NCI-H226 (cell line): ENCODE data around the gene IL1R1.

Experiments used
- DNase-seq: peaks from one replicate; pipeline ENCODE4 v3.0.0-alpha.2; 2015

IL1R1 gene

DNA sequence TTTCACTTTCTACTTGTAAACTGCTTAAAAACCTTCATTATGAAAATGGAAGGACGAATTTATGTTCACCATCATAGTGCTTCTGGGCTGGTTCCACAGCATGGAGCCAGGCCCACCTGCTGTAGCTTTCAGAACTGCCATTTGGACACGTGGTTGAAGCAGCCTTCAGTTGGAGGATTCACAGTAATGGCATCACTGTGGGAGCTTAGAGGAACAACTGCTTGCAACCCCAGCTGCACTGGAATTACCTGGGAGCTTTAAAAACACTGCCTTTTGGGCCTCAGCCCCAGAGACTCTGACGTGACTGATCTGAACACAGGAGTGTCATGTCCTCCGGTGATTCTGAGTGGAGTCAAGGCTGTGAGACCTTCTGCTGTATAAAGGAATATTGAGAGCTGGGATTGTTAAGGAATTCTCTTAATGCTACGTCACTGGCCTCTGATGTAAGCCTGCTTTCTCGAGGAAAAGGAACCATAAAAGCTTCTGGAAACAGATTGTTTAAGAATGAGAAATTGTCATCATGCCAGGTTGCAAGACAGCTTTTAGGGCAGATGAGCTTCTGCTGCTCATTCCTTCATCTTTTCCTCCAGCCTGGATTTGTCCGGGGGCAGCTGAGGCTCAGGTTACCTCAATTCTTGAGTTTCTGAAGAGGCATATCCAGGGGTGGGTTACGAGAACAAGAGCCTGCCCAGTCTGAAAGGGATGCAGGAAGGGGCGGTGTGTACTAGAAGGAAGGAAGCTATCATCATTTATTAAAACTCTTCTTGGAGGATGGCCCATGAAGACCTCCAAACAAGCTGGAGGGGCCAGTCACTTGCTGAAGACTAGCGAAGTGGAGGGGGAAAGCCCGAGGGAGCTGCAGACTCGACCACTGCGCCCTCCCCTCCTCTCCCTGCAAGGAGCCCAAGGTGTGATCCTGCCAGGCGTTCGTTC lies 1.3 kb upstream of the IL1R1 start:
- no peak for DNase-seq

DNA sequence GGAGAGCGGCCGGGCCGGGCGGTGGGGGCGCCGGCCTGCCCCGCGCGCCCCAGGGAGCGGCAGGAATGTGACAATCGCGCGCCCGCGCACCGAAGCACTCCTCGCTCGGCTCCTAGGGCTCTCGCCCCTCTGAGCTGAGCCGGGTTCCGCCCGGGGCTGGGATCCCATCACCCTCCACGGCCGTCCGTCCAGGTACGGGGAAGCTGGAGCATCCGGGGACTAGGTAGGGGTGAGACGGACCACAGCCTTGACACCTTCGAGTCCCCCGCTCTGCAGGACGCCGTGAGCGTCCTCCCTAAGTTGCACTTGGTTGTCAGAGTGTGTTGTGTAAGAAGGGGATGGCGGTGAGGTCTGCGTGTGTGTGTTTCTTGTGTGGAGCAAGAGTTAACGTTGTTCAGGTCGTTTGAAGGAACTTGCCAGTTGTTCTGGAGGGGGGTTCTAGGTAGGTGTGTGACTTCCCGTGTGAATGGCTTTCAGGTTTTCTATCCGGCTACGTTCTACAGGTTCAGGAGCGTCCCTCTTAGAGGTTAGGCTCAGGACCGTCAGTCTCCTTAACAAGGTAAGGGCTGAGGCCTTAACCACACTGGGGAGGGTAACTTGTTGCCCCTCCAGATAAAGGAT lies 393 bp downstream of the IL1R1 start:
- no peak for DNase-seq

DNA sequence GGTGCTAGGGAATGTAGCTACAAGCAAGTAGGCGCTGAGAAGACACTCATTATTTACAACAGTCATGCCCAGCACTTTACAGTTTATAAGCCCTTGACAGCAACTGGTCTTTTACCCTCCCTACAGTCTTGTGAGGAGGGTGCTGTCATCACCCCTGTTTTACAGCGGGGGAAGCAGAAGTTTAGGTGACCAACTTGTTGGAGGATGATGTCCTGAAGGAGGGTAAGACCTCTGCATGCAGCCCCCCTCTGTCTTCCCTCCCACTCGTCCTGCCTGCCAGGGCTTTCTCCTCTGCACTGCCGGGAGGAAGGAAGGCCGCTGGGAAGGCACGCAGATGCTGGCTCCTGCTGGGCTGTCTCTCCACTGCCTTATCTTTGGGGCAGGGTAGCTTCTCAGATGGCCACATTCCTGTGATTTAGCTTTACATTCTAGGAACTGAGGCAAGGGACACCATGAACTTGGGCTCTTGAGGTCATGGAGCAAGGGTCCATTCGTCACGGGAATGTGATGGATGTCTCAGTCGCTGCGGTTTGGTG lies 972 bp downstream of the IL1R1 start:
- no peak for DNase-seq

DNA sequence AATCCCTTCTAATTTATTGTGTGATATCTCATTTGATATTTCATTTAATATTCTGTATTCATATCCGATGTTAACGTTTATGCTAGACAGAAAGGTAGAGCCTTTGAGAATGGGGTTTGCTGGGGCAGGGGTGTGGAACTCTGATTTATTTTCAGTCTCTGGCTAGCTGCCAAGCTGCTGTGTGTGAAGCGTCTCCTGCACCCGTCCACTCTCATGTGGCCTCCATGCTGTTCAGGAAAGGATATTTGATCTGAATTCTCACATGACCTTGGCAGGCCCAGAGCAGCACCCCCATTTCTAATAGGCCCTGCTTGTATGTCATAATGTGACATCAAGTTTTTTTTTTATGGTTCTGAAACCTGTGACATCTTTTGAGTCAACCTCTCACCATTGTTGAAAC lies 1.6 kb downstream of the IL1R1 start:
- no peak for DNase-seq

DNA sequence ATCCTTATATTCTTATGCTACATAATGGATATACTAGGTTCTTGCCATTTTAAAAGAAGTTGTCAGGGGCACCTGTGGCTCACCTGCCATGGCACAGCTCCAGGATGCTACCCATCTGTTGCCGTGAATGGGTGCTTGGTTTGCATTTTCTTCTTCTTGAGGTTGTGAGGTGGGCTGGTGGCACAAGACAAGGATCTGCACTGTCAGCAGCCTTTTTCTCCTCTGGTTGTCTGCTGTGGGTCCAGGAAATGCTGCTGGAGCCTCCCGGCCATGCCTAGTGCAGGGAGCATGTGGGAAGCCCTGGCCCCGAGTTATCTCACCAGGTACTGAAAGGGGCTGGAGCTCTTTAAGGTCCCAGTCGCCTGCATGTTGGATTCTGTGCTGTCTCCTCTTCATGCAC lies 2.6 kb downstream of the IL1R1 start:
- no peak for DNase-seq

DNA sequence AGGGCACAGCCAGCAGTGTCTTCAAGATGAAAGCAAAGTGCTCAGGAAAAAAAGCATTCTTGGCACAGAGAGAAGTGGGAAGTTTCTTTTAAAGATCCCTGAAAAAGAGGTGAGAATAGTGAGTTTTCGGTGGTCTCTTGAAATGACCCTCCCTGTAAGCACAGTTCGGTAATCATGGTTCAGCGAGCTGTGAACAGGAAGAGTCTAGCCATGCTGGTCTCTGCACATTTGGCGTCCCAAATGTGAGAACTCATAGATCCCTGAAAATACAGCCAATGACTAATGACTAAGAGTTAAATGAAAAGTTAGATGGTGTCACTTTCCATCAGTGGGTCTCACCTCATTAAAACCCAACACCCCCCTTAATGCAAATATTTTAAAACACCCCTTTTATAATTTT lies 3.4 kb downstream of the IL1R1 start:
- DNase-seq: no peak

DNA sequence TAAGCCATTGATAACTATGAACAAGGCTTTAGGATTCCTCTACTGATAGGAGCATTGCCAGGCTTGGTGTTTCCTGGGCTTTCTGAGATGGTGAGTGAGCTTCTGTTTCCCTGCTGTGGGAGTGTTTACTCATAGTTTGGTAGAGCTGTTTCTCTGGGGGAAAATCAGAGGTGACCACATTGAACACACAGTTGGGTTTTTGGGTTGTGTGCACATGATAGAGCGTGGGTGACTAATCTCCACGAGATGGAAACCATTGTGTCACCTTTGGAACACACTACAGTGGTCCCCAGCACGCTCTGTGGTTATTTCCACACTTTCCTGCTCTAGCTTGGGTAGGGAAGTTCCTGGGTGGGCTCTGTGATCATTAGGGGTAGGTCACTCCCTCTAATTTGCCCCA lies 5.4 kb downstream of the IL1R1 start:
- DNase-seq: peak; percentile 10

DNA sequence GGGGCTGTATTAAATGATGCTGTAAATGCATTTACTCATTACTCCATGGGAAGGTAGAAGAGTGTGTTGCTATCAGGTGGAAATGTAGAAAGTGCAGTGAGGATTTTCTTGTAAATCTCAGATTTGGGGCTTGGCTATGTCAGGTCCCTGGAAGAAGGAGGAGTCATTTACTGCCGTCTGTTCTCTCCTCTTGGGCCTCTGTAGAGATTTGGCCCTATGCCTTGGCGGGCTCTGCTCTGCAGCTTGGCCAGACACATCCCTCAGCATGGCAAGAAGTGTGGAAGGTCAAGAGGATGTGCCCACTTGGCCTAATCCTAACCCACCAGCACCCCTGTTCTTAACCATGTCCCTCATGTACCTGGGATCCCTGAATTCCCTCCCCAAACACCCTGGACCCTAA lies 6.7 kb downstream of the IL1R1 start:
- DNase-seq: no peak

DNA sequence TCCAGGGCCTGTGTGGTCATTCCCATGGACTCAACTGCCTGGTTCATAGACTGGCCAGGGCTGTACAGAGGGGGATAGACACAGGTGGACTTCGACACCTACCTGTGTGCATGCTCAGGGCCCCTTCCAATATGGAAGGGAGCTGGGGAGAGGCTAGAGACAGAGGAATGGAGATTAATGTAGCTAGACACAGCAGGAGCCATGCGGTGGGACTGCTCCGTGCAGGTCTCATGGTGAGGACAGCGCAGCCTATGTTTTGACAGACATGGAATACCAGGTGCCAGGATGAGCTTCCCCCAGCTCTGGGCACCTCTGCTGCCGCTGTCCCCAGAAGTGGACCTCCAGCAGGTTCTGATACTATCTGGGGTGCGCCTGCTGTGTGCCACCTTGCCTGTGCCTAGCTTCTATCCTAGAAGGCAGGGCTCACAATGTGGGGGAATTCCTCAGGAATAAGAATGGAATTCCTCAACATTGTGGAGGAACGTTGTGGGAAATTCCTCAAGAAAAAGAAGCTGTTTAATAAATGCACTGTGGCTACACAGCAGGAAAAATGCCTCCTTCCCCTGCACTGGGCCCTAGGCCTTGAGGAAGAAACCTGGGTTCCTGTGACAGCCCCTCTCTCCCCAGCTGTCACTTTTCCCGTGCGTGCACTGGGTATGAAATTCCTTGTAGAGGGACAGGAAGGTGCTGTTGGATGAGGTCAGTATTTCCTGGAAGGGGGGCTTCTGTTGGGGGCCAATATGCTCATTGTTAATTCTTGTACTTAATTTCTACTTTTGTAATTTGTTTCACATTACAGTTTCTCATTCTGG lies 7.3 kb downstream of the IL1R1 start:
- no peak for DNase-seq

DNA sequence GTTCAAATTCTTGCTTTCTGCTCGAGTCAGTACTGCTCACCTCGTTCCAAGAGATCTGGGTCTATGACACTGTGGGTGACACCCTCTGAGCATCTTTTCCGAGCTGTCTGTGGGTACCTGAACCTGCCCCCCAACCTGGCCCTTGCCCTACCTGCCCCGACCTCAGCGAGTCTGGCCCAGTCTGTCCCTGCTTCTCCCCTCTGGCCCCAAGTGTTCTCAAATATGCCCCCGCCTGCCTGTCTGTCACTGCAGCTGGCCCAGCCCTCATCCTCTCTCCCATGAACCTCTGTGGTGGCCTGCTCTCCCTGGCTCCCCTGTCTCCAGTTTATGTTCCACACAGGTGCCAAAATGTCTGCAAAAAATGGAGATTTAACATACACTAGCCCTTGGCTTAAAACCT lies 11.8 kb downstream of the IL1R1 start:
- no peak for DNase-seq

DNA sequence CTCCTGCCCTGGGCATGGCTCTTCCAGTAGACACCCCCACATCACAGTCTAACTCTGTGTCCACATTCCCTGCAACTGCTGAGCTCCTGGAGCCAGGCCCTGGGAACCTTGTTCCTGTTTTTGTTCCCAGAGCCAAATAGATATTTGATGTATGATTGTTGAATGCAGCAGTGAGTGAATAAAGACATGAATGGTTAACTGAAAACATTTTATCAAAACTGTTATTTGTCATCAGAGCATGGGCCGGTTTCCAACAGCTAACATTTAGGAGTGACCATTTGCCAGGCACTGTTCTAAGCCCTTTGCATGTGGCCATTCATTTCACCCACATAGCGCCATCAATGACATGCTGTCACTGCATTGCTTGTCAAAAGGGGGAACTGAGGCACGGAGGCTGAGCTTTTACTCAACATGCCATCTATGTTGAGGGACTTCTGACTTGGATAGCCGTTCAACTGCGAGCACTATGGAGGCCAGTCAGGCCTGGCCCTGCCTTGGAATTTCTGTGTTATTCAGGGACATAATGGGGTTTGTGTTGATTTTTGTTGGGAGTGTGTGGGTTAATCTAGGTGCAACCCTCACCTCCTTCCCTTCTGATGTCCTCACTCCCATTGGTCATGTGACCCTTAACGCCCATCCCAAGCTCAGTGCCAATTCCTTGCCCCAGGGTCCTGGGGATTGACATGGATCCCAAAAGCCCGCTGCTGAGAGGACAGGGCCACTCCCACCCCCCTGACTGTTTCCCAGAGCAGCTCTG lies 12.6 kb downstream of the IL1R1 start:
- DNase-seq: no peak

DNA sequence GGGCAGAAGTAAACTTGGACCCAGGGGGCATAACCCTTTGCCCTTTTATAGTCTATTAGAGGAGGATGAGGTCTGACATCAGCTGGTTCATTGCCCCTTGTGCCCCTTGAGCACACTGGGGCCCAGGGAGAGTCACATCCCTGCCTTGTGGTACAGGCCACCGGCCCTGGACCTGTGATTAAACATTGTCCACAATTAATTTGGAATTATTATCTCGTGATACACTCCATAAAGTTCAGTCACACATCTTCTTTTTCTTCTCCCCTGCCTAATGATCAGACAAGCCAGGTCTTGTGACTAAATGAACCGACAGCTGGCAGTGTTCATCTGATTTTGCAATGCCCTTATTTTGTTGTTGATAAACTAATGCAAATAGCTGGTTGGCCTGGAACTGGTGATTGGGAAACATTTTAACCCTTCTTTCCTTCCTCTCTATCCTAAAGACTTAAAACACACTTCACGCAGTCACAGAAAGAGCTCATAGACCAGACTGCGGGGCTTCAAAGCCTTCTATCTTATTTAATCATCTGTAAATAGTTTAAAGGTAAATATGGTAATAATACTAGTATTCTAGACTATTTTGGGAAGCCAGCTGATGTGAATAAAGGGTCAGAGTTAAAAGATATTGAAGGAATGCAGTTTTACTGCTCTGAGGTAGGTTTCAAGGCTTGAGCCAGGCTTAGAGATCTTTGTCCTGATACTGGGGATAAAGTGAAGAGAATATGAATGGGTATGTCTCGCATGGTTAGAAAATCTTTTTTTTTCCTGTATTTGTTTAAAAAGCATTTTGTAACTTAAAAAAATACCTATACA lies 13.4 kb downstream of the IL1R1 start:
- DNase-seq: no peak

DNA sequence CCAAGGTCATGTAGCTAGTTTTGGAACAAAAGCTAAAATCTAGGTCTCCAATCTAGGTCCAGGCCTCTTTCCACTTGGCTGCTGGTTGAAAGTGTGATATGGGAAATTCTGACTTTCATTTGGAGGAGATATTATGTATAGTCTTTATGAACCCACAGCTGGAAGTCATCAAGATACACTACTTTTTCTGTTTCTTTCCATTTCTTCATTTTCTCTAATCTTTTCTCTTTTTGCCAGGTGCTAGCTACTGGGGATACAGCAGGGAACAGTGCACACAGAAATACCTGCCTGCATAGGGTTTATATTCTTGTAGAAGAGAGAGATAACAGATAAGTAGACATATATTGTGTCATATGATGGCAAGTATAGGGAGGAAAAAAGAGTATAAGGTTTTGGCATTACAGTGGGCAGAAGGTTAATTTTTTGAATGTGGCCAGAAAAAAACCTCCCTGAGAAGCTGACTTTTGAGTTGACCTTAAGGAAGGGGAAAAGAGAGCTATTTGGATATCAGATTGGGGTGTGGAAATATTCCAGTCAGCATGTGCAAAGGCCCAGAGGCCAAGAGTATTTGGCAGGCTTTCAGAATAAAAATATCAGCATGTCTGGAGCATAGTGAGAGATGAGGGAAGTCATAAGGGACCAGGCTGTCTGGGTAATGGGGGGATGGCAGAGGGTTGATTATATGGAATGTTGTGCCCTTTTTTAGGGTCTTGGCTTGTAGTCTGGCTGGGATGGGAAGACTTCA lies 15.6 kb downstream of the IL1R1 start:
- DNase-seq: no peak

DNA sequence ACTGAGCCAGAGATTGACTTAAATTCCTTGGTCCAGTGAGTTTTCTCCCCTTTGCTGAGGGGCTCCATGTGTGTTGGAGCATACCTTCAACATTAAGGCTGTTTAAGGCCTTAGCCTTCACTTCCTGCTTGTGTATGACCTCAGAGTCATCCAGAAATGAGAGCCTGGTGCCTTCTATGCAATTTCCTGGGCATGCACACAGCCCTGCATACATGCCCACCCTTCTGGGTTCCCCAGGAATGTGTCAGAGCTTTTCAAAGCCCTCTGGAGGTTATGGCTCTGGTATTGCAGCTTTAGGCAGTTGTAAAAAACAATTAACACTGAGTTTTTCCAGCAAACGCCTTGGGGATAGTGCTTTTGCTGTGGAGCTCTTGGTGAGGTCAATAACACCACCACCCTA lies 16.7 kb downstream of the IL1R1 start:
- peak; percentile 53 for DNase-seq

DNA sequence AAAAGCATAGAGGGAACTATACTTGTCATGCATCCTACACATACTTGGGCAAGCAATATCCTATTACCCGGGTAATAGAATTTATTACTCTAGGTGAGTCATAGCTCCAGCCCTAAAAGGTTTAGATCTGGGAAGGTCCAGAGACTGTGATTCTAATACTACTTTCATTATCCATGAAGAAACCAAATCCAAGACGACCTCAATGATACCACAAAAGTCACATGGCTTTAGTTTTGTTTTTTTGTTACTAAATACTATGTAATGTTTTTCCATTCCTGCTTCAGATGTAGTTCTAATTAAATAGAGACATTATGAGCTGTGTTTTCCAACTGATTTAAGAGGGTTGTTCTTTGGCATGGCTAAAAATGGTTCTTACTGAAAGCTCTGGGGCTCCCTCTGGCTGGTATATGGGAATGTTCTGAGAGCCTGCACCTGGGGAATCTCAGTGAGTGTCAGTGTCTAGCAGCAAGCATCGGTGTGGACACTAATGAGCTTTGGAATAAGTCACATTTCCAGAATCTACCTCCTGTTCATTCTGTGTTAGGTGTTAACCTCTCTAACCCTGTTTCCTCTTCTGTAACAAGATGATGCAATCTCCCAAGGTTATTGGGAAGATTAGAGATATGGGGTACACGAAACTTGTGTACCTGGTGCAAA lies 23.8 kb downstream of the IL1R1 start:
- DNase-seq: peak; percentile 35

DNA sequence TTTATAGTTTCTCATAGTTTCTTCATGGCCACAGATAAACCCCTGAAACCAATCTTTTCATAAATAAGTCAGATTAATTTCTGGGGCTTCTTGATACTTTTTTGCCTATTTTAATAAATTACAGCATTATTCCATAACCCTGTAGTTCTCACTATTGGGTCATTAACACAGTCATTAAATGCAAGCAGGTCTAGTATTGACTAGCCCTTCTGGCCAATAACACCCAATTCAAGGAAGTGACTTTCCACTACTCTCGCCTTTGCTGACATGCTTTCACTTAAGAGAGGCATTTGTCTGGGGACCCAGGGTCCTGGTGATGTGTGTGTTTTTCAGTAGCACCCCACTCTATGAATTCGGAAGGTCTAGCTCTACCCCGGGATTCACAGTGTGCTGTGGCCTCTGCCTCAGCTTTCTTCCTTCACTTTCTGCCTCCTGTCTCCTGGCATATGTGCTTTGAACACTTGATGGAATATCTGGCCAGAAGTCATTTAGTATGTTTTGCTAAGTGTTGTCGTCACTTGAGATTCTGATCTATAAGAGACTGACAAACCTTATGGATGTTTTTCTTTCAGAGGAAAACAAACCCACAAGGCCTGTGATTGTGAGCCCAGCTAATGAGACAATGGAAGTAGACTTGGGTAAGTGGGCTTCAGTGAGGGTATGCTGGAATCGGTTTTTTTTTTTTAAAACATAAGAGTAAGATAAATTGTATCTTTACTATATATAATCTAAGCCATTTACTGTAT lies 25.7 kb downstream of the IL1R1 start:
- no peak for DNase-seq

DNA sequence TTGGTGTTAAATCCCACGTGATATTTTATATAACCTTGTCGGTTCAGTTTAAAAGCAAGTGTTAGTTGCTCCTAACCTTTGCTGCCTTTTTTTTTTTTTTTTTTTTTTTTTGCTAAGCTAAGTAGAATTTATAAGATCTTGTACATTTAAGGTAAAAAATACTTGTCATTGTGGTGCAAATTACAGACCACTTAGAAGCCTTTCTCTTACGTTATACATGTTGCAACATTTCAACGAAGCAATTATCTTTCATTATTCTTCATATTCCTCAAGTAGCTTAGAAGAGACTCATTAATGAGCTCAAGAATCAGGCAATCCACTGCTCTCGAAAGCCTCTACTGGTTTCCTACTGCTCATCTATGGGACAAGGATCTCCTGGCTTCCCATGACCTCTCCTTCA lies 29.4 kb downstream of the IL1R1 start:
- DNase-seq: no peak

DNA sequence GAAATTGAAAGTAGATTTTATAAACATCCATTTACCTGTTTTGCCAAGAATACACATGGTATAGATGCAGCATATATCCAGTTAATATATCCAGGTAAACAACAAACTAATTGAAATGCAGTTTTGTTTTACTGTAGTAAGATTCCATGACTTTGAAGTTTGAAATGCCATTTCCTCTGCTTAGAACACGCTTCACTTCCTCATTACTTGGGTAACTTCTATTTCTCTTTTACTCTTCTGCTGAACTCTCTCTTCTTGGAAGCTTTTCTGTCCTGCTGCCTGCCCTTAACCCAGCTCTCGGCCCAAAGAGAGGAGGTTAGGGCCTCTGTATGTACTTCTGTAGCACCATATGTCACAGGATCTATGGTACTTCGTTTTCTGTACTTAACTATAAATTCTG lies 30.2 kb downstream of the IL1R1 start:
- DNase-seq: no peak

DNA sequence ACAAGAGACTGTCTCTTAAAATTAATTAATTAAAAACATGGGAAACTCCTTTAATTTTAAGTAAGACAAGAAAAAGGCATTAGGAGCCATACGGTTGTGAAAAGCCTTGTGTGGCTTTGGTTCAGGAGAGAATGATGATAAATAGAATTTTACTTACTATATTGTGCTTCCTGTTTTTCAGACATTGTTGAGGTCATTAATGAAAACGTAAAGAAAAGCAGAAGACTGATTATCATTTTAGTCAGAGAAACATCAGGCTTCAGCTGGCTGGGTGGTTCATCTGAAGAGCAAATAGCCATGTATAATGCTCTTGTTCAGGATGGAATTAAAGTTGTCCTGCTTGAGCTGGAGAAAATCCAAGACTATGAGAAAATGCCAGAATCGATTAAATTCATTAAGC lies 33.6 kb downstream of the IL1R1 start:
- no peak for DNase-seq
